HCT116 (cell line): ENCODE measurements around the gene DENND4B. TPM values are rescaled to one million over a fixed set of nuclear protein-coding genes. Genes with fewer than 3 reads are reported as not detected.

ENCODE experiments used
- ATAC-seq: fragments of 200-7000 bp; cut with Tn5 transposase; 2 replicates; pipeline ENCODE4 v1.9.1; 2020; ENCODE audit warnings: mild to moderate bottlenecking, moderate library complexity
- BruUV-seq: library from RNA; stranded (reverse); fragments of 400-500 nt; replicated peaks from 2 replicates; lab custom pipeline; 2021; lab: Mats Ljungman, UMichigan
- CTCF ChIA-PET: fragments of 300-600 bp; sonication (Branson Sonifier 250); formaldehyde crosslinking; loops from one replicate; lab custom pipeline; 2021; ENCODE audit warnings: antibody characterized with exemption; lab: Charles Lee
- POLR2A ChIA-PET: fragments of 300-600, 350-600 bp; sonication (Branson Sonifier 250); formaldehyde crosslinking; loops from one replicate; lab custom pipeline; 2021; ENCODE audit warnings: antibody characterized with exemption; lab: Charles Lee
- RAD21 ChIA-PET, 2 experiments: fragments of 300-600 bp; sonication (Branson Sonifier 250); formaldehyde crosslinking; loops; one replicate each; lab custom pipeline; 2023; ENCODE audit warnings: low total read pairs in 2 of 2; ENCODE audit not compliant: uncharacterized antibody in 2 of 2, unreplicated experiment in 2 of 2, low non-redundant PET in 1 of 2; lab: Charles Lee
- DNase-seq: peaks from one replicate; pipeline ENCODE4 v3.0.0-alpha.2; 2010; ENCODE audit warnings: low read depth, low spot score
- H2AFZ ChIP-seq: fragments of 200-600 bp; shearing (Covaris generic), sonication (generic); 2 replicates; pipeline ENCODE4 v1.6.1; 2017; ENCODE audit warnings: low read depth, mixed run types, mixed read lengths, antibody characterized with exemption, low read length; ENCODE audit not compliant: poor library complexity, severe bottlenecking
- H3K27ac ChIP-seq: 2 replicates; pipeline ENCODE4 v1.5.1; 2012; ENCODE audit warnings: low read depth, low read length
- H3K27me3 ChIP-seq: fragments of 200-600 bp; sonication (generic); 2 replicates; pipeline ENCODE4 v1.6.1; 2016; ENCODE audit warnings: mixed run types, low read length, mixed read lengths; ENCODE audit not compliant: insufficient read depth
- H3K36me3 ChIP-seq, 2 experiments: fragments of 200-500 bp in 1 of 2; fragments of 200-600 bp in 1 of 2; sonication (Bioruptor generic) in 1 of 2; sonication (generic) in 1 of 2; 2 replicates each; pipeline versions ENCODE4 v1.5.1 to v1.6.1; 2014 to 2016; ENCODE audit warnings: low read length in 2 of 2, inconsistent platforms in 1 of 2, mixed read lengths in 1 of 2, mixed run types in 1 of 2; ENCODE audit not compliant: insufficient read depth in 2 of 2, control insufficient read depth in 1 of 2
- H3K4me1 ChIP-seq, 2 experiments: fragments of 200-600 bp in 1 of 2; sonication (generic) in 1 of 2; 2 replicates each; pipeline versions ENCODE4 v1.5.1 to v1.6.1; 2012 to 2017; ENCODE audit warnings: low read length in 2 of 2, inconsistent platforms in 1 of 2, mild to moderate bottlenecking in 1 of 2, mixed read lengths in 1 of 2, mixed run types in 1 of 2, moderate library complexity in 1 of 2; ENCODE audit not compliant: insufficient read depth in 2 of 2, control insufficient read depth in 1 of 2
- H3K4me2 ChIP-seq: fragments of 200-600 bp; sonication (generic); 2 replicates; pipeline ENCODE4 v1.6.1; 2017; ENCODE audit warnings: mixed run types, low read length, mixed read lengths
- H3K4me3 ChIP-seq, 2 experiments: fragments of 200-600 bp in 1 of 2; sonication (generic) in 1 of 2; replicated peaks in 1 of 2; 2 replicates each; pipeline ENCODE4 v1.5.1; 2011 to 2016; ENCODE audit warnings: low read length in 2 of 2, control low read depth in 1 of 2, low read depth in 1 of 2, mild to moderate bottlenecking in 1 of 2, mixed read lengths in 1 of 2, mixed run types in 1 of 2
- H3K79me2 ChIP-seq: fragments of 200-600 bp; sonication (generic); 2 replicates; pipeline ENCODE4 v1.6.1; 2017; ENCODE audit warnings: mild to moderate bottlenecking, mixed run types, low read length, moderate library complexity, mixed read lengths; ENCODE audit not compliant: insufficient read depth
- H3K9ac ChIP-seq: fragments of 200-600 bp; sonication (generic); 2 replicates; pipeline ENCODE4 v1.6.1; 2016; ENCODE audit warnings: low read length, mixed read lengths
- H3K9me2 ChIP-seq: fragments of 200-600 bp; sonication (generic), shearing (Covaris generic); 2 replicates; pipeline ENCODE4 v1.6.1; 2017; ENCODE audit warnings: mixed run types, mild to moderate bottlenecking, moderate library complexity; ENCODE audit not compliant: insufficient read depth
- H3K9me3 ChIP-seq, 2 experiments: fragments of 200-500 bp in 1 of 2; fragments of 200-600 bp in 1 of 2; sonication (Bioruptor generic) in 1 of 2; sonication (generic) in 1 of 2; 2 replicates each; pipeline ENCODE4 v1.6.1; 2014 to 2017; ENCODE audit warnings: low read length in 2 of 2, mixed read lengths in 2 of 2, inconsistent platforms in 1 of 2, low read depth in 1 of 2, mild to moderate bottlenecking in 1 of 2, mixed run types in 1 of 2, moderate library complexity in 1 of 2; ENCODE audit not compliant: control insufficient read depth in 1 of 2, insufficient read depth in 1 of 2
- H4K20me1 ChIP-seq: fragments of 200-600 bp; sonication (generic), shearing (Covaris generic); 2 replicates; pipeline ENCODE4 v1.6.1; 2017; ENCODE audit warnings: mixed run types, mild to moderate bottlenecking, moderate library complexity; ENCODE audit not compliant: insufficient read depth
- CTCF ChIP-seq, 3 experiments: fragments of 200-600 bp in 1 of 3; sonication (generic) in 1 of 3; IDR thresholded peaks in 2 of 3; conservative IDR thresholded peaks in 1 of 3; 2 replicates each; pipeline ENCODE4 v1.5.1; 2012 to 2017; ENCODE audit warnings: low read depth in 2 of 3, low read length in 2 of 3, antibody characterized with exemption in 1 of 3, borderline replicate concordance in 1 of 3, control low read depth in 1 of 3, mild to moderate bottlenecking in 1 of 3, mixed read lengths in 1 of 3, mixed run types in 1 of 3, moderate library complexity in 1 of 3; ENCODE audit not compliant: insufficient read depth in 1 of 3
- FOSL1 ChIP-seq: IDR thresholded peaks from 2 replicates; pipeline ENCODE4 v1.6.1; 2012; ENCODE audit warnings: low read depth
- JUND ChIP-seq: IDR thresholded peaks from 2 replicates; pipeline ENCODE4 v1.6.1; 2012
- SIN3A ChIP-seq: IDR thresholded peaks from 2 replicates; pipeline ENCODE4 v1.6.1; 2012; ENCODE audit warnings: low read depth
- SP1 ChIP-seq: IDR thresholded peaks from 2 replicates; pipeline ENCODE4 v1.6.1; 2012; ENCODE audit warnings: low read depth
- TCF7L2 ChIP-seq: IDR thresholded peaks from 2 replicates; pipeline ENCODE4 v1.7.0; 2011; ENCODE audit warnings: borderline replicate concordance, inconsistent platforms; ENCODE audit not compliant: insufficient read depth, insufficient read length; ENCODE audit errors: extremely low read depth
- YY1 ChIP-seq: IDR thresholded peaks from 2 replicates; pipeline ENCODE4 v1.6.1; 2011; ENCODE audit warnings: low read length, low read depth, moderate library complexity, mild to moderate bottlenecking; ENCODE audit not compliant: insufficient replicate concordance; ENCODE audit errors: extremely low read depth
- ZFX ChIP-seq: fragments of 450-650 bp; IDR thresholded peaks from 2 replicates; pipeline ENCODE4 v1.6.1; 2017
- intact Hi-C: fragments of 100-400 bp; cut with micrococcal nuclease; formaldehyde crosslinking; loops from 2 replicates; pipeline ENCODE4 v1.10.0; 2022
- total RNA-seq: library from RNA; stranded (reverse); gene quantifications from one replicate; pipeline ENCODE4 v1.2.1, GENCODE V29; 2021; ENCODE audit not compliant: unreplicated experiment

Gene DENND4B
- total RNA-seq, 1 experiment from 2014 or later: 70.8 TPM

DNA sequence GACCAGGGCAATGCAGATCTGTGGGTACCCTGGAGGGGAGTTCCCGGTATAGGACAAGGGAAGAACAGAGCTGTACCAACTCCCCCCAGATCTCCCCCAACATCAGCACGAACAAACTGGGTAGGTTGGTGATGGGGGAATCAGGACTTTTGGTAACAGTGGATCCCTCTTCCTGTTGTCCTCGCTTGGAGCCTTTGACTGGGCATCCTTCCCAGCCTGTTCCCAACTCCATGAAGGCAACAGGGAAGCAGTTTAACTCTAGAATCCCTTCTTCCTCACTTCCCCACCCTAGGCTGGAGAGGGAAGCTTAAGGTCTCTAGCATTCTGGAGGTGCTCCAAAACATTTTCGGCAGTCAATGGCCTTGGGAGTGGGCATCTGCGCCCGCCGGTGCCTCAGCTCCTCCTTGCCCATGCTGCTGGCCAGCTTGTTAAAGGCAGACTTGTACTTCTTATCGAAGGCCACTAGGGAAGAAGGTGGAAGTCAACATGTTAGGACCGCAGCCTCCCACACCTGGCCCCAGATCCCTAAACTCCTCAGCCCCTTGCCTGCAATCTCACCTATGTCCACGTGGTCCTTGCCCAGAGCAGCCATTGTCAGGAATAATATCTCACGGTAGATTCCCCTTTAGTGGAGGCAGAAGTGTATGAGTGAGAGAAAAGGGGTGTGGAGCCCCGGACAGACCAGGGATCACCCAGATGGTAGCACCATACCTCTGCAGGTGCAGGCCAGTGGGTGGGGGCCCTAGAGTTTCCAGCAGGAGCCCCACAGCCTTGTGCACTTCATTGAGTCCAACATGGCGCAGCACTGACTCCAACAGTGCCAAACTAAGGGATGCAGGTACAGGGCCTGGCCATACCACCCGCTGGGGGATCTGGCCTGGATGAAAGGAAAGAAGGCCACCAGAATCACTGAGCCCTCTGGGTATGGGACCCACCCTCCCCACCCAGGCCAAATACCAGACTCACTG lies 16.3 kb downstream of the DENND4B start:
- Histone ChIP-seq H3K36me3 (peaks cover 5 to 11% of the 10 kb centered on the region in 2 experiments; a peak in 3 of 4 replicates), H3K79me2 (no peaks in the 10 kb centered on the region), H2AFZ (no peak overlapping the region), H3K4me3 (no peak overlapping the region), H3K9me3 (no peaks in the 10 kb centered on the region), H3K4me1 (no peaks in the 10 kb centered on the region), H3K27me3 (no peaks in the 10 kb centered on the region), H4K20me1 (no peaks in the 10 kb centered on the region), H3K9ac (no peak overlapping the region), H3K9me2 (no peaks in the 10 kb centered on the region), H3K4me2 (no peak overlapping the region), H3K27ac (no peak overlapping the region)
- CTCF ChIA-PET: no interaction called here
- BruUV-seq: no TSS peak
- RAD21 ChIA-PET: no interaction called here
- DNase-seq (no peak), ATAC-seq (peak; percentile 55; the same call in 1 of the 2 replicates)
- POLR2A ChIA-PET: no interaction called here
- intact Hi-C loops: no loop called here
- peak in 1 of 3 experiments; percentile 27; a peak in 2 of 6 replicates for TF ChIP-seq CTCF (IDR thresholded peaks at IDR 0.05 in 2 of 3, conservative IDR thresholded peaks at IDR 0.05 in 1 of 3; ENCODE audit: borderline replicate concordance in 1 of 3, insufficient read depth in 1 of 3, low read depth in 2 of 3, low read length in 2 of 3)
- TF ChIP-seq FOSL1: no peak
- no peak for TF ChIP-seq SP1
- TF ChIP-seq TCF7L2: no peak
- TF ChIP-seq SIN3A: no peak
- no peak for TF ChIP-seq ZFX
- TF ChIP-seq JUND: no peak
- no peak for TF ChIP-seq YY1
- TF ChIP-seq, all 23 proteins: peak for 1
